HG02759 (cell line): Measurements from ENCODE around the gene MYBBP1A.

ENCODE experiments used
- ATAC-seq: cut with Tn5 transposase; IDR thresholded peaks from one replicate; pipeline ENCODE4 v1.9.1; 2021; ENCODE audit warnings: mild to moderate bottlenecking, moderate library complexity; ENCODE audit not compliant: unreplicated experiment

The MYBBP1A gene

GRCh38 chr17:4551796-4552525, 3.2 kb downstream of the MYBBP1A start:
- ATAC-seq = no peak

GRCh38 chr17:4551141-4551540, 4.0 kb downstream of the MYBBP1A start:
- ATAC-seq = no peak

GRCh38 chr17:4550534-4551039, 4.6 kb downstream of the MYBBP1A start:
- ATAC-seq = no peak

GRCh38 chr17:4549781-4550533, 5.2 kb downstream of the MYBBP1A start:
- no peak for ATAC-seq

- no peak for ATAC-seq
Measured at GRCh38 chr17:4548721-4549531, 6.3 kb downstream of the MYBBP1A start.

- no peak for ATAC-seq
Measured at GRCh38 chr17:4548061-4548461, 7.1 kb downstream of the MYBBP1A start.

GRCh38 chr17:4547118-4547906, 7.9 kb downstream of the MYBBP1A start:
- ATAC-seq = no peak

- no peak for ATAC-seq
Measured at GRCh38 chr17:4545217-4545951, 9.8 kb downstream of the MYBBP1A start.

- ATAC-seq = no peak
Measured at GRCh38 chr17:4544951-4545216, 10.3 kb downstream of the MYBBP1A start.

- ATAC-seq = no peak
Measured at GRCh38 chr17:4544135-4544950, 10.8 kb downstream of the MYBBP1A start.

GRCh38 chr17:4543557-4544026, 11.6 kb downstream of the MYBBP1A start:
- no peak for ATAC-seq

GRCh38 chr17:4542726-4543191, 12.4 kb downstream of the MYBBP1A start:
- ATAC-seq = no peak

GRCh38 chr17:4542003-4542725, 13.0 kb downstream of the MYBBP1A start:
- no peak for ATAC-seq

- no peak for ATAC-seq
Measured at GRCh38 chr17:4541328-4542002, 13.7 kb downstream of the MYBBP1A start.

- no peak for ATAC-seq
Measured at GRCh38 chr17:4540687-4541327, 14.4 kb downstream of the MYBBP1A start.

GRCh38 chr17:4540224-4540651, 14.9 kb downstream of the MYBBP1A start:
- ATAC-seq = no peak

GRCh38 chr17:4539576-4540223, 15.5 kb downstream of the MYBBP1A start:
- ATAC-seq = no peak
